AG04450 (cell line): ENCODE results near the gene FAM186B. TPM values are rescaled to one million over a fixed set of nuclear protein-coding genes. Genes with fewer than 3 reads are reported as not detected.

Source experiments
- CTCF ChIA-PET: fragments of 300-600, 350-600 bp; formaldehyde crosslinking; extraction: SDS; loops from one replicate; lab custom pipeline; 2022; ENCODE audit warnings: antibody characterized with exemption, inconsistent platforms; lab: Charles Lee
- POLR2A ChIA-PET: fragments of 350-600 bp; formaldehyde crosslinking; extraction: SDS; loops from one replicate; lab custom pipeline; 2021; ENCODE audit warnings: antibody characterized with exemption, inconsistent platforms; lab: Yijun Ruan, JAX
- DNase-seq: peaks from one replicate; pipeline ENCODE4 v3.0.0-alpha.2; 2011; ENCODE audit warnings: low read depth, low spot score
- H3K27ac ChIP-seq: one replicate; pipeline ENCODE4 v1.5.1; 2012; ENCODE audit warnings: low read depth, low read length, control low read depth
- H3K27me3 ChIP-seq: one replicate; pipeline ENCODE4 v1.6.0; 2012; ENCODE audit warnings: low read length; ENCODE audit not compliant: control insufficient read depth, insufficient read depth
- H3K4me3 ChIP-seq: 2 replicates; pipeline ENCODE4 v1.5.1; 2011; ENCODE audit warnings: mild to moderate bottlenecking, low read depth, low read length, control low read depth
- H3K9me3 ChIP-seq: 2 replicates; pipeline ENCODE4 v1.5.1; 2012; ENCODE audit warnings: low read length; ENCODE audit not compliant: control insufficient read depth, insufficient read depth
- CTCF ChIP-seq: IDR thresholded peaks from 2 replicates; pipeline ENCODE4 v1.5.1; 2011; ENCODE audit warnings: low read depth, low read length, control low read depth, inconsistent platforms
- polyA plus RNA-seq: library from polyadenylated mRNA; depleted of rRNA; stranded (reverse); fragments of >200 nt; gene quantifications from 2 replicates; pipeline ENCODE4 v1.2.3, GENCODE V29; 2011

The FAM186B gene
- polyA plus RNA-seq, 1 experiment, result 0.05 TPM

GRCh38 chr12:49567611-49568441, 37.6 kb downstream of the FAM186B start, which contains the start of gene MCRS1:
MCRS1 (minus strand) TSS chr12:49568142; CDS start chr12:49566731, 1,411 bp downstream.
- CTCF ChIA-PET, result interaction anchor here (0.6 to 1.7 kb wide), 4 partner anchors 12 to 236 kb away, joined by 3 to 5 read pairs (median 4); no protein-coding TSS in a partner anchor
- POLR2A ChIA-PET, result interaction anchor here (0.6 to 1.5 kb wide), 10 partner anchors 9 to 1561 kb away, joined by 3 to 7 read pairs (median 4); partner anchors contain the start of genes TMBIM6 and TROAP

GRCh38 chr12:49567302-49567610, 38.2 kb downstream of the FAM186B start:
- POLR2A ChIA-PET, result interaction anchor here (0.6 to 1.5 kb wide), 10 partner anchors 9 to 1562 kb away, joined by 3 to 7 read pairs (median 4); partner anchors contain the start of genes TMBIM6 and TROAP
- Histone ChIP-seq H3K27me3 (no peaks in the 10 kb centered on the region), H3K27ac (no peak overlapping the region), H3K9me3 (no peaks in the 10 kb centered on the region; the same call in 1 of the 2 replicates), H3K4me3 (peak overlapping the region; percentile 100)
- TF ChIP-seq CTCF, result no peak
- CTCF ChIA-PET, result interaction anchor here (0.5 to 1.7 kb wide), 4 partner anchors 13 to 236 kb away, joined by 3 to 5 read pairs (median 4); no protein-coding TSS in a partner anchor
- no peak for DNase-seq

More at GRCh38 chr12:49567611-49568441, 37.6 kb downstream of the FAM186B start, which contains the start of gene MCRS1:
- Histone ChIP-seq H3K4me3 (peak within 1 kb of the TSS; percentile 100), H3K9me3 (no peaks in the 10 kb centered on the region; the same call in 1 of the 2 replicates), H3K27me3 (no peaks in the 10 kb centered on the region), H3K27ac (peak within 1 kb of the TSS; percentile 87)
- no peak for TF ChIP-seq CTCF
- DNase-seq, result peak; percentile 75

GRCh38 chr12:49566361-49566760, 39.1 kb downstream of the FAM186B start:
- POLR2A ChIA-PET, result interaction anchor here (1.5 kb wide), 1 partner anchor 10 kb away, joined by 5 read pairs; no protein-coding TSS in a partner anchor
- DNase-seq, result no peak
- Histone ChIP-seq H3K9me3 (no peaks in the 10 kb centered on the region; the same call in 1 of the 2 replicates), H3K27me3 (no peaks in the 10 kb centered on the region), H3K27ac (no peak overlapping the region), H3K4me3 (no peak overlapping the region)
- CTCF ChIA-PET, result interaction anchor here (0.8 to 1.7 kb wide), 2 partner anchors 14 to 235 kb away, joined by 3 to 5 read pairs; no protein-coding TSS in a partner anchor
- TF ChIP-seq CTCF, result no peak

- Histone ChIP-seq H3K4me3 (no peak overlapping the region), H3K27me3 (no peaks in the 10 kb centered on the region), H3K9me3 (no peaks in the 10 kb centered on the region; the same call in 1 of the 2 replicates), H3K27ac (no peak overlapping the region)
- CTCF ChIA-PET, result interaction anchor here (0.8 to 0.9 kb wide), 2 partner anchors 15 to 51 kb away, joined by 3 read pairs; no protein-coding TSS in a partner anchor
- no peak for TF ChIP-seq CTCF
- POLR2A ChIA-PET, result interaction anchor here (1.0 kb wide), 1 partner anchor 10 kb away, joined by 3 read pairs; no protein-coding TSS in a partner anchor
- no peak for DNase-seq
These were observed 39.8 kb downstream of the FAM186B start for GRCh38 chr12:49565406-49566265.
